H4 (cell line): Measurements from ENCODE around the gene ANKS1B. TPM values are rescaled to one million over a fixed set of nuclear protein-coding genes. Genes with fewer than 3 reads are reported as not detected.

Experiments
- DNase-seq: peaks from one replicate; pipeline ENCODE4 v3.0.0-alpha.2; 2015; ENCODE audit warnings: low spot score
- total RNA-seq: library from RNA; depleted of rRNA; stranded (reverse); fragments of >200 nt; shearing (Covaris generic); gene quantifications from 2 replicates; pipeline ENCODE4 v1.2.3, GENCODE V29; 2014

ANKS1B gene
- total RNA-seq, 1 experiment from 2014 or later = 1.8 TPM

- DNase-seq = peak; percentile 53
Observed at GRCh38 chr12:98736352-98737321, 1248.1 kb downstream of the ANKS1B start.

- DNase-seq = no peak
Observed at GRCh38 chr12:98735821-98736220, 1248.9 kb downstream of the ANKS1B start.

- no peak for DNase-seq
Observed at GRCh38 chr12:98733667-98734350, 1250.9 kb downstream of the ANKS1B start.

- DNase-seq = no peak
Observed at GRCh38 chr12:98730412-98730811, 1254.3 kb downstream of the ANKS1B start.

GRCh38 chr12:98727196-98727595 is 1257.5 kb downstream of the ANKS1B start:
- DNase-seq = no peak

GRCh38 chr12:98725476-98726247 is 1259.1 kb downstream of the ANKS1B start:
- DNase-seq = peak; percentile 35

- no peak for DNase-seq
Observed at GRCh38 chr12:98724384-98725155, 1260.2 kb downstream of the ANKS1B start.

- DNase-seq = no peak
Observed at GRCh38 chr12:98721204-98721702, 1263.5 kb downstream of the ANKS1B start.

- no peak for DNase-seq
Observed at GRCh38 chr12:98719515-98720504, 1264.9 kb downstream of the ANKS1B start.

- DNase-seq = no peak
Observed at GRCh38 chr12:98714426-98714825, 1270.3 kb downstream of the ANKS1B start.

GRCh38 chr12:98709022-98709421 is 1275.7 kb downstream of the ANKS1B start:
- no peak for DNase-seq

GRCh38 chr12:98701166-98701565 is 1283.6 kb downstream of the ANKS1B start:
- DNase-seq = peak; percentile 17

GRCh38 chr12:98699586-98699985 is 1285.2 kb downstream of the ANKS1B start:
- no peak for DNase-seq

GRCh38 chr12:98698603-98699463 is 1285.9 kb downstream of the ANKS1B start:
- peak; percentile 68 for DNase-seq

- DNase-seq = no peak
Observed at GRCh38 chr12:98697209-98697608, 1287.5 kb downstream of the ANKS1B start.

- no peak for DNase-seq
Observed at GRCh38 chr12:98696036-98696646, 1288.6 kb downstream of the ANKS1B start.

GRCh38 chr12:98691351-98691750 is 1293.4 kb downstream of the ANKS1B start:
- no peak for DNase-seq

- DNase-seq = no peak
Observed at GRCh38 chr12:98686603-98687002, 1298.1 kb downstream of the ANKS1B start.
